Keratinocyte (primary cell): ENCODE data around the gene ZNF467. TPM values are rescaled to one million over a fixed set of nuclear protein-coding genes. Genes with fewer than 3 reads are reported as not detected.

Experiments
- DNase-seq: peaks from one replicate; pipeline ENCODE4 v3.0.0-alpha.2; 2011; ENCODE audit warnings: low read depth, missing footprints, low spot score
- FAIRE-seq: peaks from 2 replicates; lab custom pipeline; 2011; peaks lifted over from hg19 to GRCh38; lab: Jason Lieb, UNC
- H2AFZ ChIP-seq: 2 replicates; pipeline ENCODE4 v1.6.0; 2012; ENCODE audit warnings: low read length, control low read depth, inconsistent platforms; ENCODE audit not compliant: control insufficient read depth
- H3K27ac ChIP-seq: 2 replicates; pipeline ENCODE4 v1.5.1; 2011; ENCODE audit warnings: low read length; ENCODE audit not compliant: control insufficient read depth, insufficient read depth
- H3K27me3 ChIP-seq: 3 replicates; pipeline ENCODE4 v1.6.0; 2011; ENCODE audit warnings: low read length; ENCODE audit not compliant: control insufficient read depth, insufficient read depth; ENCODE audit errors: extremely low read depth
- H3K36me3 ChIP-seq, 2 experiments: 2 replicates in 1 of 2; 3 replicates in 1 of 2; pipeline ENCODE4 v1.5.1; 2011; ENCODE audit warnings: low read length in 2 of 2, mild to moderate bottlenecking in 1 of 2; ENCODE audit not compliant: control insufficient read depth in 2 of 2, insufficient read depth in 2 of 2; ENCODE audit errors: extremely low read depth in 1 of 2
- H3K4me1 ChIP-seq: 3 replicates; pipeline ENCODE4 v1.5.1; 2011; ENCODE audit warnings: low read length; ENCODE audit not compliant: control insufficient read depth, insufficient read depth; ENCODE audit errors: extremely low read depth
- H3K4me2 ChIP-seq: 3 replicates; pipeline ENCODE4 v1.6.0; 2011; ENCODE audit warnings: low read depth, low read length; ENCODE audit not compliant: control insufficient read depth, insufficient read depth; ENCODE audit errors: extremely low read depth
- H3K4me3 ChIP-seq, 3 experiments: fragments of 200-600 bp in 1 of 3; sonication (generic) in 1 of 3; 2 replicates in 2 of 3; 3 replicates in 1 of 3; pipeline ENCODE4 v1.5.1; 2011 to 2016; ENCODE audit warnings: low read length in 3 of 3, mild to moderate bottlenecking in 3 of 3, control low read depth in 2 of 3, inconsistent platforms in 1 of 3, low read depth in 1 of 3, mixed read lengths in 1 of 3, mixed run types in 1 of 3, moderate library complexity in 1 of 3; ENCODE audit not compliant: control insufficient read depth in 2 of 3, insufficient read depth in 2 of 3; ENCODE audit errors: extremely low read depth in 1 of 3
- H3K79me2 ChIP-seq: 2 replicates; pipeline ENCODE4 v1.6.0; 2012; ENCODE audit warnings: low read length; ENCODE audit not compliant: control insufficient read depth, insufficient read depth
- H3K9ac ChIP-seq: 3 replicates; pipeline ENCODE4 v1.6.0; 2011; ENCODE audit warnings: low read length; ENCODE audit not compliant: control insufficient read depth, insufficient read depth; ENCODE audit errors: extremely low read depth
- H3K9me1 ChIP-seq: 3 replicates; pipeline ENCODE4 v1.6.0; 2011; ENCODE audit warnings: low read length; ENCODE audit not compliant: control insufficient read depth, insufficient read depth; ENCODE audit errors: extremely low read depth
- H3K9me3 ChIP-seq: 2 replicates; pipeline ENCODE4 v1.5.1; 2012; ENCODE audit warnings: low read depth, low read length; ENCODE audit not compliant: control insufficient read depth
- H4K20me1 ChIP-seq: 3 replicates; pipeline ENCODE4 v1.6.0; 2011; ENCODE audit warnings: low read length; ENCODE audit not compliant: control insufficient read depth, insufficient read depth; ENCODE audit errors: extremely low read depth
- EZH2 ChIP-seq: IDR thresholded peaks from one replicate; pipeline ENCODE4 v1.6.1; 2012; ENCODE audit warnings: inconsistent platforms, mild to moderate bottlenecking, low read length, moderate library complexity
- dilution Hi-C: fragments of 300-500 bp; cut with MboI; formaldehyde crosslinking; loops from one replicate; pipeline ENCODE4 v1.7.0; 2020; ENCODE audit warnings: low sequenced_read_pairs; ENCODE audit not compliant: extremely low pct_ligation_motif_present
- polyA plus RNA-seq, 5 experiments: library from polyadenylated mRNA; depleted of rRNA in 3 of 5; stranded (reverse) in 3 of 5; stranded (forward) in 1 of 5; unstranded in 1 of 5; fragments of >200 nt; gene quantifications; 1 replicate in 1 of 5; 2 replicates in 3 of 5; 3 replicates in 1 of 5; pipeline versions ENCODE4 v1.2.1 to v1.2.3, GENCODE V29; 2011 to 2012; ENCODE audit warnings: missing spikeins in 2 of 5, low read depth in 1 of 5, low replicate concordance in 1 of 5
- TF ChIP-seq, protein P1 (sequence below), 3 experiments: IDR thresholded peaks in 1 of 3; conservative IDR thresholded peaks in 1 of 3; optimal IDR thresholded peaks in 1 of 3; 2 replicates in 2 of 3; 3 replicates in 1 of 3; pipeline versions ENCODE3 to v1.5.1; 2011; ENCODE audit warnings: low read length in 3 of 3, mild to moderate bottlenecking in 3 of 3, moderate library complexity in 2 of 3, control low read depth in 1 of 3, inconsistent platforms in 1 of 3; ENCODE audit not compliant: insufficient read depth in 2 of 3; ENCODE audit errors: extremely low read depth in 1 of 3

Gene ZNF467
- polyA plus RNA-seq, 1 donor (not counting 4 experiments of a cell fraction or from before 2014, with no cell fraction given), result 0.31 TPM

DNA sequence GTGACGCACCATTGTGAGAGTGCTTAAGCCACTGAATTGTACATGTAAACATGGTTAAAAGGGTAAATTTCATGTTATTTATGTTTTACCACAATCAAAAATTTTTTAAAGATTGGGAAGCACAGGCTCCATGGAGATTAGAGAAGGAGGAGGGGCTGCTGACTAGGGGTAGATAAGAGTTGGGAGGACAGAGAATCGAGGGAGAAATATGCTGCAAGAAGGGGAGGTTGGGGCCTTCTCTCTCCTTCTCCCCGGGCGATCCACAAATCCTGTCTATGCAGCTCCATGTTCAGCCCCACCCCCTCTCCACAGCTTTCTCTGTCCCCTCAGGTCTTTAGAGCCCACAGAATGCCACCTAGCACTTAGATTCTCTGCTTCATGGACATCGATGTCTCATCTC is 12.1 kb downstream of the ZNF467 start:
- no peak for FAIRE-seq
- Histone ChIP-seq H4K20me1 (no peaks in the 10 kb centered on the region), H3K9ac (no peak overlapping the region), H3K9me1 (no peaks in the 10 kb centered on the region), H3K4me3 (no peak overlapping the region), H3K27ac (no peak overlapping the region), H3K4me2 (no peak overlapping the region), H3K9me3 (no peaks in the 10 kb centered on the region), H3K4me1 (no peaks in the 10 kb centered on the region), H2AFZ (no peak overlapping the region), H3K27me3 (no peaks in the 10 kb centered on the region), H3K79me2 (no peaks in the 10 kb centered on the region), H3K36me3 (no peaks in the 10 kb centered on the region)
- dilution Hi-C loops, result no loop called here
- DNase-seq, result no peak
- no peak for TF ChIP-seq EZH2
- TF ChIP-seq, protein P1, sequence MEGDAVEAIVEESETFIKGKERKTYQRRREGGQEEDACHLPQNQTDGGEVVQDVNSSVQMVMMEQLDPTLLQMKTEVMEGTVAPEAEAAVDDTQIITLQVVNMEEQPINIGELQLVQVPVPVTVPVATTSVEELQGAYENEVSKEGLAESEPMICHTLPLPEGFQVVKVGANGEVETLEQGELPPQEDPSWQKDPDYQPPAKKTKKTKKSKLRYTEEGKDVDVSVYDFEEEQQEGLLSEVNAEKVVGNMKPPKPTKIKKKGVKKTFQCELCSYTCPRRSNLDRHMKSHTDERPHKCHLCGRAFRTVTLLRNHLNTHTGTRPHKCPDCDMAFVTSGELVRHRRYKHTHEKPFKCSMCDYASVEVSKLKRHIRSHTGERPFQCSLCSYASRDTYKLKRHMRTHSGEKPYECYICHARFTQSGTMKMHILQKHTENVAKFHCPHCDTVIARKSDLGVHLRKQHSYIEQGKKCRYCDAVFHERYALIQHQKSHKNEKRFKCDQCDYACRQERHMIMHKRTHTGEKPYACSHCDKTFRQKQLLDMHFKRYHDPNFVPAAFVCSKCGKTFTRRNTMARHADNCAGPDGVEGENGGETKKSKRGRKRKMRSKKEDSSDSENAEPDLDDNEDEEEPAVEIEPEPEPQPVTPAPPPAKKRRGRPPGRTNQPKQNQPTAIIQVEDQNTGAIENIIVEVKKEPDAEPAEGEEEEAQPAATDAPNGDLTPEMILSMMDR (optimal IDR thresholded peaks at IDR 0.05 in 1 of 3, IDR thresholded peaks at IDR 0.05 in 1 of 3, conservative IDR thresholded peaks at IDR 0.05 in 1 of 3; ENCODE audit: extremely low read depth in 1 of 3, insufficient read depth in 2 of 3, low read length in 3 of 3), result no peak

DNA sequence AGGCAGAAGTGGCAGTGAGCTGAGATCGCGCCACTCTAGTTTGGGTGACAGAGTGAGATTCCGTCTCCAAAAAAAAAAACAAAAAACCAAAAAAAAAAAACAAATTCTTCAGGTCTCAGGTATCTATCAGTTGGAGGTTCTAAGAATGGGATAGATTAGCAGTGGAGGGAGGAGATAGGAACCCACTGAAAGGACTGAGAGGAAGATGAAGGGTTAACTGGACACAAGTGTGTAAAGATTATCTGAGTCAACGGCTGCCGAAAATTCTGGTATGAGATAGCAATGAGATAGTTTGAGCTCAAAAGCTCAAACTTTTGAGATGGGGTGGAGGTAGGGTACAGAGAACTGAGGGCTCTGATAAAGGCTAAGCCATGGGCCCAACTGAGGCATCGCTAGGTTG is 12.8 kb downstream of the ZNF467 start:
- H3K79me2 ChIP-seq, result no peaks in the 10 kb centered on the region
- no peaks in the 10 kb centered on the region for H3K9me1 ChIP-seq
- H3K9me3 ChIP-seq, result no peaks in the 10 kb centered on the region
- no peaks in the 10 kb centered on the region for H3K36me3 ChIP-seq
- no peak overlapping the region for H2AFZ ChIP-seq
- no peak overlapping the region for H3K9ac ChIP-seq
- dilution Hi-C loops, result no loop called here
- TF ChIP-seq, protein P1 (optimal IDR thresholded peaks at IDR 0.05 in 1 of 3, IDR thresholded peaks at IDR 0.05 in 1 of 3, conservative IDR thresholded peaks at IDR 0.05 in 1 of 3; ENCODE audit: extremely low read depth in 1 of 3, insufficient read depth in 2 of 3, low read length in 3 of 3), result no peak
- TF ChIP-seq EZH2, result no peak
- H3K27me3 ChIP-seq, result no peaks in the 10 kb centered on the region
- H3K4me1 ChIP-seq, result no peaks in the 10 kb centered on the region
- DNase-seq (no peak), FAIRE-seq (no peak)
- H3K27ac ChIP-seq, result no peak overlapping the region
- H3K4me3 ChIP-seq, result no peak overlapping the region
- no peaks in the 10 kb centered on the region for H4K20me1 ChIP-seq
- H3K4me2 ChIP-seq, result no peak overlapping the region
